Measurements from ENCODE around the gene CLSTN3.
A peak's percentile ranks its signal among the peaks of the same experiment; 100 is the strongest.

Gene CLSTN3

GRCh38 chr12:7152818-7153217, 22.6 kb downstream of the CLSTN3 start:
- Mint-ChIP-seq H3K36me3 (ENCODE audit: insufficient read depth) (peaks cover 76% of the 10 kb centered on the region), H3K27ac (no peak overlapping the region), H3K4me3 (no peak overlapping the region), H3K4me1 (ENCODE audit: low read depth in 2 of 2) (peaks cover 0 to 2% of the 10 kb centered on the region in 2 donors), H3K9me3 (no peaks in the 10 kb centered on the region), H3K27me3 (no peaks in the 10 kb centered on the region)
- ATAC-seq (replicated peaks), result no peak
- DNase-seq, result no peak

GRCh38 chr12:7154042-7154441, 23.9 kb downstream of the CLSTN3 start:
- Mint-ChIP-seq H3K4me1 (ENCODE audit: low read depth in 2 of 2) (peaks cover 0 to 2% of the 10 kb centered on the region in 2 donors), H3K27me3 (no peaks in the 10 kb centered on the region), H3K36me3 (ENCODE audit: insufficient read depth) (peaks cover 68% of the 10 kb centered on the region), H3K9me3 (no peaks in the 10 kb centered on the region), H3K4me3 (no peak overlapping the region), H3K27ac (no peak overlapping the region)
- no peak for ATAC-seq (replicated peaks)
- DNase-seq, result no peak

- Mint-ChIP-seq H3K9me3 (no peaks in the 10 kb centered on the region), H3K4me1 (ENCODE audit: low read depth in 2 of 2) (no peaks in the 10 kb centered on the region), H3K27me3 (no peaks in the 10 kb centered on the region), H3K27ac (no peak overlapping the region), H3K36me3 (ENCODE audit: insufficient read depth) (peaks cover 62% of the 10 kb centered on the region), H3K4me3 (no peak overlapping the region)
- no peak for ATAC-seq (replicated peaks)
- no peak for DNase-seq
Measured at GRCh38 chr12:7154901-7155470, 24.8 kb downstream of the CLSTN3 start.

- H3K4me3 Mint-ChIP-seq, result no peak overlapping the region
- no peak for ATAC-seq (replicated peaks)
- DNase-seq, result no peak
- no peaks in the 10 kb centered on the region for H3K9me3 Mint-ChIP-seq
- H3K4me1 Mint-ChIP-seq (ENCODE audit: low read depth in 2 of 2), result peaks cover 0 to 4% of the 10 kb centered on the region in 2 donors
- H3K27ac Mint-ChIP-seq, result no peak overlapping the region
- H3K36me3 Mint-ChIP-seq (ENCODE audit: insufficient read depth), result peaks cover 56% of the 10 kb centered on the region
- no peaks in the 10 kb centered on the region for H3K27me3 Mint-ChIP-seq
Measured at GRCh38 chr12:7155471-7156034, 25.4 kb downstream of the CLSTN3 start.

GRCh38 chr12:7156259-7157197, 26.4 kb downstream of the CLSTN3 start:
- H3K27me3 Mint-ChIP-seq, result no peaks in the 10 kb centered on the region
- peaks cover 0 to 6% of the 10 kb centered on the region in 2 donors for H3K4me1 Mint-ChIP-seq (ENCODE audit: low read depth in 2 of 2)
- H3K27ac Mint-ChIP-seq, result peak overlapping the region in 1 of 2 donors; percentile 27
- H3K4me3 Mint-ChIP-seq, result no peak overlapping the region
- H3K9me3 Mint-ChIP-seq, result no peaks in the 10 kb centered on the region
- ATAC-seq (replicated peaks), result no peak
- peaks cover 49% of the 10 kb centered on the region for H3K36me3 Mint-ChIP-seq (ENCODE audit: insufficient read depth)
- DNase-seq, result no peak

GRCh38 chr12:7157391-7157790, 27.2 kb downstream of the CLSTN3 start:
- ATAC-seq (replicated peaks), result no peak
- no peak overlapping the region for H3K27ac Mint-ChIP-seq
- H3K27me3 Mint-ChIP-seq, result peaks cover 7% of the 10 kb centered on the region in 2 donors
- no peaks in the 10 kb centered on the region for H3K9me3 Mint-ChIP-seq
- no peak overlapping the region for H3K4me3 Mint-ChIP-seq
- H3K36me3 Mint-ChIP-seq (ENCODE audit: insufficient read depth), result peaks cover 40% of the 10 kb centered on the region
- H3K4me1 Mint-ChIP-seq (ENCODE audit: low read depth in 2 of 2), result peaks cover under 1 to 7% of the 10 kb centered on the region in 2 donors
- DNase-seq, result no peak

- Mint-ChIP-seq H3K27ac (peak overlapping the region; percentile 10 to 36), H3K36me3 (ENCODE audit: insufficient read depth) (peaks cover 26% of the 10 kb centered on the region), H3K9me3 (no peaks in the 10 kb centered on the region), H3K4me1 (ENCODE audit: low read depth in 2 of 2) (peaks cover 5 to 12% of the 10 kb centered on the region in 2 donors), H3K27me3 (peaks cover 19 to 21% of the 10 kb centered on the region in 2 donors), H3K4me3 (no peak overlapping the region)
- ATAC-seq (replicated peaks) (no peak), DNase-seq (no peak)
Measured at GRCh38 chr12:7158781-7159609, 28.8 kb downstream of the CLSTN3 start.

GRCh38 chr12:7160183-7160582, 30.0 kb downstream of the CLSTN3 start:
- Mint-ChIP-seq H3K27ac (peak overlapping the region in 1 of 2 donors; percentile 71), H3K9me3 (no peaks in the 10 kb centered on the region), H3K27me3 (peaks cover 22 to 26% of the 10 kb centered on the region in 2 donors), H3K4me1 (ENCODE audit: low read depth in 2 of 2) (peaks cover 5 to 12% of the 10 kb centered on the region in 2 donors), H3K4me3 (no peak overlapping the region), H3K36me3 (ENCODE audit: insufficient read depth) (peaks cover 17% of the 10 kb centered on the region)
- ATAC-seq (replicated peaks), result no peak
- DNase-seq, result no peak

GRCh38 chr12:7161327-7161726, 31.2 kb downstream of the CLSTN3 start:
- peaks cover 5 to 12% of the 10 kb centered on the region in 2 donors for H3K4me1 Mint-ChIP-seq (ENCODE audit: low read depth in 2 of 2)
- peaks cover 26 to 35% of the 10 kb centered on the region in 2 donors for H3K27me3 Mint-ChIP-seq
- DNase-seq, result no peak
- no peak for ATAC-seq (replicated peaks)
- peaks cover 15% of the 10 kb centered on the region for H3K36me3 Mint-ChIP-seq (ENCODE audit: insufficient read depth)
- no peaks in the 10 kb centered on the region for H3K9me3 Mint-ChIP-seq
- H3K27ac Mint-ChIP-seq, result no peak overlapping the region
- H3K4me3 Mint-ChIP-seq, result no peak overlapping the region

GRCh38 chr12:7161811-7162210, 31.6 kb downstream of the CLSTN3 start:
- H3K4me1 Mint-ChIP-seq (ENCODE audit: low read depth in 2 of 2), result peaks cover 5 to 12% of the 10 kb centered on the region in 2 donors
- peaks cover 15% of the 10 kb centered on the region for H3K36me3 Mint-ChIP-seq (ENCODE audit: insufficient read depth)
- H3K9me3 Mint-ChIP-seq, result no peaks in the 10 kb centered on the region
- no peak for ATAC-seq (replicated peaks)
- H3K4me3 Mint-ChIP-seq, result no peak overlapping the region
- H3K27me3 Mint-ChIP-seq, result peaks cover 26 to 36% of the 10 kb centered on the region in 2 donors
- H3K27ac Mint-ChIP-seq, result no peak overlapping the region
- no peak for DNase-seq

GRCh38 chr12:7162691-7163114, 32.5 kb downstream of the CLSTN3 start:
- no peaks in the 10 kb centered on the region for H3K9me3 Mint-ChIP-seq
- H3K27ac Mint-ChIP-seq, result peak overlapping the region in 1 of 2 donors; percentile 8

GRCh38 chr12:7169951-7170350, 39.8 kb downstream of the CLSTN3 start:
- ATAC-seq (replicated peaks) (no peak), DNase-seq (no peak)
- H3K36me3 Mint-ChIP-seq (ENCODE audit: insufficient read depth), result no peaks in the 10 kb centered on the region
- H3K4me3 Mint-ChIP-seq, result no peak overlapping the region
- H3K4me1 Mint-ChIP-seq (ENCODE audit: low read depth in 2 of 2), result no peaks in the 10 kb centered on the region
- H3K27me3 Mint-ChIP-seq, result peaks cover 15 to 36% of the 10 kb centered on the region in 2 donors
- H3K27ac Mint-ChIP-seq, result no peak overlapping the region
- no peaks in the 10 kb centered on the region for H3K9me3 Mint-ChIP-seq

More at GRCh38 chr12:7162691-7163114, 32.5 kb downstream of the CLSTN3 start:
- peaks cover 6% of the 10 kb centered on the region for H3K36me3 Mint-ChIP-seq (ENCODE audit: insufficient read depth)
- no peak for DNase-seq
- peak overlapping the region; percentile 26 to 69 for H3K4me3 Mint-ChIP-seq
- peak; percentile 66 for ATAC-seq (replicated peaks)
- H3K27me3 Mint-ChIP-seq, result peaks cover 26 to 42% of the 10 kb centered on the region in 2 donors
- peaks cover 5 to 12% of the 10 kb centered on the region in 2 donors for H3K4me1 Mint-ChIP-seq (ENCODE audit: low read depth in 2 of 2)

- Mint-ChIP-seq H3K4me3 (no peak overlapping the region), H3K36me3 (ENCODE audit: insufficient read depth) (no peaks in the 10 kb centered on the region), H3K9me3 (no peaks in the 10 kb centered on the region), H3K4me1 (ENCODE audit: low read depth in 2 of 2) (no peaks in the 10 kb centered on the region), H3K27me3 (peaks cover 24 to 43% of the 10 kb centered on the region in 2 donors), H3K27ac (no peak overlapping the region)
- DNase-seq, result no peak
- no peak for ATAC-seq (replicated peaks)
Measured at GRCh38 chr12:7171854-7172253, 41.7 kb downstream of the CLSTN3 start.

Data from effector memory CD8-positive, alpha-beta T cell (primary cell).